Colonic mucosa (tissue), 4 donors: ENCODE measurements around the gene TBX10. TPM values are rescaled to one million over a fixed set of nuclear protein-coding genes. Genes with fewer than 3 reads are reported as not detected.
"Not testable (repeated sequence)": the region's sequence is repeated elsewhere in the genome, so short reads cannot be mapped to it uniquely, and the experiment has no call there.

ENCODE experiments used
- DNase-seq: peaks from one replicate; pipeline ENCODE4 v3.0.0-alpha.2; 2020
- H3K27ac ChIP-seq: fragments of 200-600 bp; one replicate; pipeline ENCODE4 v1.8.0; 2021
- H3K27me3 ChIP-seq: fragments of 200-600 bp; one replicate; pipeline ENCODE4 v1.8.0; 2021
- H3K36me3 ChIP-seq: fragments of 200-600 bp; one replicate; pipeline ENCODE4 v1.8.0; 2021
- H3K4me1 ChIP-seq: fragments of 200-600 bp; one replicate; pipeline ENCODE4 v1.8.0; 2021; ENCODE audit warnings: mild to moderate bottlenecking
- H3K4me3 ChIP-seq: fragments of 200-600 bp; one replicate; pipeline ENCODE4 v1.8.0; 2021
- H3K9ac ChIP-seq, 2 donors: one replicate each; pipeline ENCODE4 v1.7.0; 2013; ENCODE audit warnings: control low read depth in 2 of 2, low read depth in 2 of 2, low read length in 2 of 2
- H3K9me3 ChIP-seq: fragments of 200-600 bp; one replicate; pipeline ENCODE4 v1.8.0; 2021
- CTCF ChIP-seq: fragments of 200-600 bp; IDR thresholded peaks from one replicate; pipeline ENCODE4 v1.8.0; 2022; ENCODE audit warnings: antibody characterized with exemption, mild to moderate bottlenecking
- intact Hi-C: fragments of 100-400 bp; cut with DNase I; formaldehyde crosslinking; loops from one replicate; pipeline ENCODE4 v1.14.1; 2022
- total RNA-seq, 2 donors: library from RNA; stranded (reverse); fragmentation: NEBNext Ultra II Directional in 1 of 2; extraction: Animal tissue kit (Norgen Biotek cat#: 25700) in 1 of 2; gene quantifications; one replicate each; pipeline ENCODE4 v1.2.1, GENCODE V29; 2021
- donor health status: healthy.
- donor health status: DM: no; HTN: no; CAD: no.
- donor health status: DM: no; HTN: no; CAD: no.

The TBX10 gene
- total RNA-seq, 2 donors from 2014 or later, result 7.8 to 19.3 TPM

- peaks cover 11% of the 10 kb centered on the region for H3K4me1 ChIP-seq
- peak overlapping the region; percentile 52 for H3K27ac ChIP-seq
- peaks cover 17% of the 10 kb centered on the region for H3K36me3 ChIP-seq
- no peaks in the 10 kb centered on the region for H3K9me3 ChIP-seq
- no peaks in the 10 kb centered on the region for H3K27me3 ChIP-seq
- peak overlapping the region; percentile 53 to 97 for H3K9ac ChIP-seq
- intact Hi-C loops, result no loop called here
- DNase-seq, result no peak
- peak overlapping the region; percentile 100 for H3K4me3 ChIP-seq
- no peak for TF ChIP-seq CTCF
These were observed 33.5 kb downstream of the TBX10 start for GRCh38 chr11:67606093-67606491.

- no peak overlapping the region for H3K9ac ChIP-seq
- DNase-seq, result no peak
- H3K27ac ChIP-seq, result no peak overlapping the region
- peaks cover 11% of the 10 kb centered on the region for H3K4me1 ChIP-seq
- no peak for TF ChIP-seq CTCF
- peaks cover 12% of the 10 kb centered on the region for H3K36me3 ChIP-seq
- H3K9me3 ChIP-seq, result no peaks in the 10 kb centered on the region
- no peaks in the 10 kb centered on the region for H3K27me3 ChIP-seq
- H3K4me3 ChIP-seq, result no peak overlapping the region
- intact Hi-C loops, result no loop called here
These were observed 34.1 kb downstream of the TBX10 start for GRCh38 chr11:67605231-67606011.

GRCh38 chr11:67604815-67605214 lies 34.7 kb downstream of the TBX10 start:
- Histone ChIP-seq H3K4me3 (no peak overlapping the region), H3K9me3 (no peaks in the 10 kb centered on the region), H3K27me3 (no peaks in the 10 kb centered on the region), H3K27ac (no peak overlapping the region), H3K4me1 (peaks cover 11% of the 10 kb centered on the region), H3K36me3 (peaks cover 9% of the 10 kb centered on the region), H3K9ac (no peak overlapping the region)
- no peak for DNase-seq
- no peak for TF ChIP-seq CTCF
- intact Hi-C loops, result no loop called here

- H3K36me3 ChIP-seq, DNase-seq, H3K27me3 ChIP-seq, H3K4me3 ChIP-seq, H3K27ac ChIP-seq, H3K9ac ChIP-seq, intact Hi-C loops, H3K9me3 ChIP-seq: not testable (repeated sequence)
- H3K4me1 ChIP-seq, result peaks cover 11% of the 10 kb centered on the region
These were observed 35.4 kb downstream of the TBX10 start for GRCh38 chr11:67604119-67604518.

GRCh38 chr11:67601098-67601497 lies 38.5 kb downstream of the TBX10 start:
- no peak for DNase-seq
- intact Hi-C loops, result no loop called here
- no peaks in the 10 kb centered on the region for H3K9me3 ChIP-seq
- no peak overlapping the region for H3K4me3 ChIP-seq
- H3K9ac ChIP-seq, result no peak overlapping the region
- no peaks in the 10 kb centered on the region for H3K36me3 ChIP-seq
- no peaks in the 10 kb centered on the region for H3K27me3 ChIP-seq
- TF ChIP-seq CTCF, result no peak
- no peak overlapping the region for H3K27ac ChIP-seq
- peaks cover 1% of the 10 kb centered on the region for H3K4me1 ChIP-seq

- no peak overlapping the region for H3K4me3 ChIP-seq
- no peak overlapping the region for H3K27ac ChIP-seq
- TF ChIP-seq CTCF, result no peak
- no peaks in the 10 kb centered on the region for H3K27me3 ChIP-seq
- no peaks in the 10 kb centered on the region for H3K36me3 ChIP-seq
- no peak for DNase-seq
- H3K4me1 ChIP-seq, result no peaks in the 10 kb centered on the region
- no peak overlapping the region for H3K9ac ChIP-seq
- H3K9me3 ChIP-seq, result no peaks in the 10 kb centered on the region
- intact Hi-C loops, result no loop called here
These were observed 39.1 kb downstream of the TBX10 start for GRCh38 chr11:67600324-67601029.
